ENCODE results near the gene RPAP3.

DNA sequence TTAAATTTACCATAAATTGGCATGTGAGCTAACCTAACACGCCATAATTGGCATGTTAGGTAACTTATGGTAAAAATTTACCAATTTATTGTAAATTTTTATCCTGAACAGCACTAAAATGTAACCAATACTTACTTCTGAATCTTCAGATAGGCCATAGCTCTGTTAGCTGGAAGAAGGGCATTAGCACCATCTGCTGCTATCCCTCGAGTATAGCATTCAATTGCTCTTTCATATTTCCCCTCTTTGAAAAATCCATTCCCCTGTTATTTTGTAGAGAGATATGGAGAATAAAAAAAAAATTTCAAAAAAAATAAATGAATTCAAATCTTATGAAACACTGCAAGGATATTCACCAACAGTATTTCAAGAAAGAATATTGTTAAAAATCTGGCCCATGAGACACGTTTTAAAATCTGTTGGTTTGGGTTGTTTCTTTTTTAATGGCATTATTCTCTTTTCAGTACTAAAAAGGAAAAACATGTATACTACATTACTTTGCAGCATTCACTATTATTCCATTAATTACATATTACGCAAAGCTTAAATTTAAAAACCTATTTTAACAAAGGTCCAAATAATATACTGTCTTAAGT is 19.1 kb downstream of the RPAP3 start:
- TF ChIP-seq, protein P1, sequence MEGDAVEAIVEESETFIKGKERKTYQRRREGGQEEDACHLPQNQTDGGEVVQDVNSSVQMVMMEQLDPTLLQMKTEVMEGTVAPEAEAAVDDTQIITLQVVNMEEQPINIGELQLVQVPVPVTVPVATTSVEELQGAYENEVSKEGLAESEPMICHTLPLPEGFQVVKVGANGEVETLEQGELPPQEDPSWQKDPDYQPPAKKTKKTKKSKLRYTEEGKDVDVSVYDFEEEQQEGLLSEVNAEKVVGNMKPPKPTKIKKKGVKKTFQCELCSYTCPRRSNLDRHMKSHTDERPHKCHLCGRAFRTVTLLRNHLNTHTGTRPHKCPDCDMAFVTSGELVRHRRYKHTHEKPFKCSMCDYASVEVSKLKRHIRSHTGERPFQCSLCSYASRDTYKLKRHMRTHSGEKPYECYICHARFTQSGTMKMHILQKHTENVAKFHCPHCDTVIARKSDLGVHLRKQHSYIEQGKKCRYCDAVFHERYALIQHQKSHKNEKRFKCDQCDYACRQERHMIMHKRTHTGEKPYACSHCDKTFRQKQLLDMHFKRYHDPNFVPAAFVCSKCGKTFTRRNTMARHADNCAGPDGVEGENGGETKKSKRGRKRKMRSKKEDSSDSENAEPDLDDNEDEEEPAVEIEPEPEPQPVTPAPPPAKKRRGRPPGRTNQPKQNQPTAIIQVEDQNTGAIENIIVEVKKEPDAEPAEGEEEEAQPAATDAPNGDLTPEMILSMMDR (IDR thresholded peaks at IDR 0.05), result peak; percentile 32 to 67 (median 46)
- no peak for TF ChIP-seq POLR2A (IDR thresholded peaks at IDR 0.05)

Measured in ovary (tissue), 3 donors.